SK-N-SH (cell line): ENCODE results near the gene SORCS3. TPM values are rescaled to one million over a fixed set of nuclear protein-coding genes. Genes with fewer than 3 reads are reported as not detected.

ENCODE experiments used
- CTCF ChIA-PET: fragments of 300-600, 350-600 bp; formaldehyde crosslinking; extraction: SDS; loops from one replicate; lab custom pipeline; 2021; lab: Yijun Ruan, JAX
- POLR2A ChIA-PET: fragments of 350-600 bp; sonication (Branson Sonifier 250); formaldehyde crosslinking; extraction: SDS; loops from one replicate; lab custom pipeline; 2020; ENCODE audit warnings: antibody characterized with exemption, inconsistent platforms; lab: Yijun Ruan, JAX
- DNase-seq: peaks from one replicate; pipeline ENCODE4 v3.0.0; 2012
- H2AFZ ChIP-seq: fragments of 200-600 bp; sonication (generic); 2 replicates; pipeline ENCODE4 v1.8.1; 2016; ENCODE audit warnings: antibody characterized with exemption, mild to moderate bottlenecking, low read depth
- H3F3A ChIP-seq: fragments of 200-600 bp; sonication (generic); replicated peaks from 2 replicates; pipeline ENCODE3; 2016; ENCODE audit warnings: antibody characterized with exemption, mild to moderate bottlenecking; ENCODE audit not compliant: insufficient read depth
- H3K27ac ChIP-seq, 2 experiments: fragments of 200-500 bp in 1 of 2; fragments of 200-600 bp in 1 of 2; sonication (Bioruptor generic) in 1 of 2; sonication (generic), shearing (Covaris generic) in 1 of 2; 2 replicates each; pipeline versions ENCODE4 v1.5.1 to v1.6.1; 2014 to 2016; ENCODE audit warnings: low read depth in 2 of 2, inconsistent platforms in 1 of 2, low read length in 1 of 2, mild to moderate bottlenecking in 1 of 2, mixed read lengths in 1 of 2
- H3K27me3 ChIP-seq: fragments of 200-600 bp; sonication (generic), shearing (Covaris generic); 2 replicates; pipeline ENCODE4 v1.6.1; 2016; ENCODE audit warnings: mixed run types; ENCODE audit not compliant: insufficient read depth
- H3K36me3 ChIP-seq, 2 experiments: fragments of 200-500 bp in 1 of 2; fragments of 200-600 bp in 1 of 2; sonication (Bioruptor generic) in 1 of 2; sonication (generic) in 1 of 2; replicated peaks in 1 of 2; 2 replicates each; pipeline versions ENCODE3 to v1.5.1; 2014 to 2016; ENCODE audit warnings: low read length in 1 of 2, mild to moderate bottlenecking in 1 of 2; ENCODE audit not compliant: insufficient read depth in 2 of 2, control insufficient read depth in 1 of 2
- H3K4me1 ChIP-seq, 2 experiments: fragments of 200-500 bp in 1 of 2; fragments of 200-600 bp in 1 of 2; sonication (Bioruptor generic) in 1 of 2; sonication (generic), shearing (Covaris generic) in 1 of 2; 2 replicates each; pipeline versions ENCODE4 v1.5.1 to v1.6.1; 2014 to 2016; ENCODE audit warnings: low read depth in 1 of 2, low read length in 1 of 2, mixed run types in 1 of 2; ENCODE audit not compliant: insufficient read depth in 2 of 2, control insufficient read depth in 1 of 2
- H3K4me2 ChIP-seq: fragments of 200-600 bp; sonication (generic), shearing (Covaris generic); 2 replicates; pipeline ENCODE4 v1.6.1; 2017; ENCODE audit warnings: mixed run types
- H3K4me3 ChIP-seq, 2 experiments: fragments of 200-500 bp in 1 of 2; fragments of 200-600 bp in 1 of 2; sonication (Bioruptor generic) in 1 of 2; sonication (generic), shearing (Covaris generic) in 1 of 2; 2 replicates each; pipeline versions ENCODE4 v1.5.1 to v1.8.1; 2014 to 2016; ENCODE audit warnings: low read depth in 2 of 2, inconsistent platforms in 1 of 2, low read length in 1 of 2, mild to moderate bottlenecking in 1 of 2, mixed read lengths in 1 of 2, moderate library complexity in 1 of 2
- H3K79me2 ChIP-seq: fragments of 200-600 bp; sonication (generic); 2 replicates; pipeline ENCODE4 v1.8.1; 2017; ENCODE audit warnings: mild to moderate bottlenecking; ENCODE audit not compliant: insufficient read depth
- H3K9ac ChIP-seq: fragments of 200-600 bp; sonication (generic); 2 replicates; pipeline ENCODE4 v1.6.1; 2017; ENCODE audit warnings: mixed run types
- H3K9me2 ChIP-seq: fragments of 200-600 bp; sonication (generic); 2 replicates; pipeline ENCODE4 v1.6.1; 2017; ENCODE audit warnings: mixed run types
- H3K9me3 ChIP-seq: fragments of 200-600 bp; sonication (generic); 2 replicates; pipeline ENCODE4 v1.6.1; 2017; ENCODE audit warnings: mixed run types, mild to moderate bottlenecking, moderate library complexity
- H4K20me1 ChIP-seq: fragments of 200-600 bp; sonication (generic); 2 replicates; pipeline ENCODE4 v1.6.1; 2017; ENCODE audit warnings: mild to moderate bottlenecking, mixed run types; ENCODE audit not compliant: insufficient read depth
- CHD2 ChIP-seq: fragments of 150-350 bp; IDR thresholded peaks from 2 replicates; pipeline ENCODE4 v1.6.1; 2018; ENCODE audit warnings: low read length; ENCODE audit not compliant: partially characterized antibody
- ELF1 ChIP-seq: IDR thresholded peaks from 2 replicates; pipeline ENCODE4 v1.4.0; 2012
- EP300 ChIP-seq, 2 experiments: IDR thresholded peaks; 2 replicates each; pipeline versions ENCODE4 v1.4.0 to v1.6.1; 2012; ENCODE audit warnings: borderline replicate concordance in 1 of 2, low read depth in 1 of 2, low read length in 1 of 2
- EZH2phosphoT487 ChIP-seq: fragments of 200-600 bp; sonication (generic); IDR thresholded peaks from 2 replicates; pipeline ENCODE4 v1.6.1; 2017; ENCODE audit warnings: low read depth, mixed run types, mild to moderate bottlenecking, antibody characterized with exemption, moderate library complexity, borderline replicate concordance
- FOSL2 ChIP-seq: IDR thresholded peaks from 2 replicates; pipeline ENCODE4 v1.4.0; 2012; ENCODE audit warnings: low read depth, mild to moderate bottlenecking, moderate library complexity, borderline replicate concordance
- FOXJ3 ChIP-seq: sonication (generic); formaldehyde crosslinking; IDR thresholded peaks from 2 replicates; pipeline ENCODE4 v1.5.1; 2020; ENCODE audit warnings: mild to moderate bottlenecking, missing genetic modification reagents
- FOXM1 ChIP-seq: IDR thresholded peaks from 2 replicates; pipeline ENCODE4 v1.4.0; 2012; ENCODE audit warnings: low read depth, mild to moderate bottlenecking
- GABPA ChIP-seq: IDR thresholded peaks from 2 replicates; pipeline ENCODE4 v1.4.0; 2012; ENCODE audit warnings: low read depth, mild to moderate bottlenecking
- JUND ChIP-seq: IDR thresholded peaks from 2 replicates; pipeline ENCODE4 v1.4.0; 2012
- MEF2A ChIP-seq: IDR thresholded peaks from 2 replicates; pipeline ENCODE4 v1.4.0; 2012; ENCODE audit warnings: low read depth, borderline replicate concordance
- NRF1 ChIP-seq: IDR thresholded peaks from 2 replicates; pipeline ENCODE4 v1.6.1; 2012; ENCODE audit warnings: low read depth, mild to moderate bottlenecking, low read length
- RAD21 ChIP-seq: IDR thresholded peaks from 2 replicates; pipeline ENCODE4 v1.6.1; 2012; ENCODE audit warnings: mild to moderate bottlenecking, low read length
- RCOR1 ChIP-seq: fragments of 150-350 bp; IDR thresholded peaks from 2 replicates; pipeline ENCODE4 v1.6.1; 2017; ENCODE audit warnings: antibody characterized with exemption, low read length
- RFX5 ChIP-seq: IDR thresholded peaks from 2 replicates; pipeline ENCODE4 v1.6.1; 2012; ENCODE audit warnings: mild to moderate bottlenecking, improper control_type of control experiment, low read length
- SIN3A ChIP-seq: IDR thresholded peaks from 2 replicates; pipeline ENCODE4 v1.6.1; 2012; ENCODE audit warnings: low read depth, mild to moderate bottlenecking, low read length, moderate library complexity, borderline replicate concordance
- TAF1 ChIP-seq: IDR thresholded peaks from 2 replicates; pipeline ENCODE4 v1.6.1; 2012; ENCODE audit warnings: low read depth, mild to moderate bottlenecking, low read length, moderate library complexity, borderline replicate concordance
- TCF12 ChIP-seq: IDR thresholded peaks from 2 replicates; pipeline ENCODE4 v1.4.0; 2012
- USF2 ChIP-seq: fragments of 150-350 bp; IDR thresholded peaks from 2 replicates; pipeline ENCODE4 v1.6.1; 2017; ENCODE audit warnings: antibody characterized with exemption, low read length, low read depth, borderline replicate concordance
- WGBS: methylation state at CpG from one replicate; pipeline ENCODE4 v1.1.6; 2017; ENCODE audit warnings: low lambda C conversion rate; 5-methylcytosine and 5-hydroxymethylcytosine counted together
- polyA plus RNA-seq, 3 experiments: library from polyadenylated mRNA; depleted of rRNA; stranded (reverse); fragments of >200 nt; gene quantifications; 2 replicates each; pipeline ENCODE4 v1.2.3, GENCODE V29; 2012
- TF ChIP-seq, protein P1 (sequence below): fragments of 200-600 bp; sonication (generic); IDR thresholded peaks from 2 replicates; pipeline ENCODE4 v1.6.1; 2017; ENCODE audit warnings: antibody characterized with exemption, mild to moderate bottlenecking, moderate library complexity
- TF ChIP-seq, protein P2 (sequence below): fragments of 150-350 bp; IDR thresholded peaks from 2 replicates; pipeline ENCODE4 v1.6.1; 2016; ENCODE audit warnings: mild to moderate bottlenecking, low read depth, low read length
- TF ChIP-seq, protein P3 (sequence below): IDR thresholded peaks from 2 replicates; pipeline ENCODE4; 2012

Gene SORCS3
- polyA plus RNA-seq, 1 of the 3 experiments (the other 2 are of a cell fraction): not detected

GRCh38 chr10:104804880-104805279, 163.8 kb downstream of the SORCS3 start:
- Histone ChIP-seq H3K27ac (no peak overlapping the region), H3K36me3 (no peaks in the 10 kb centered on the region), H3F3A (no peaks in the 10 kb centered on the region), H3K27me3 (no peaks in the 10 kb centered on the region), H3K79me2 (no peaks in the 10 kb centered on the region), H3K9me3 (no peaks in the 10 kb centered on the region), H2AFZ (no peak overlapping the region), H3K9me2 (no peaks in the 10 kb centered on the region), H3K4me2 (no peak overlapping the region), H3K4me3 (no peak overlapping the region), H3K9ac (no peak overlapping the region), H3K4me1 (no peaks in the 10 kb centered on the region), H4K20me1 (no peaks in the 10 kb centered on the region)
- POLR2A ChIA-PET: no interaction called here
- WGBS: 10% methylated on average over 1 of the region's 1 CpG
- no peak for DNase-seq
- TF ChIP-seq SIN3A (no peak), CHD2 (no peak), EZH2phosphoT487 (no peak), EP300 (IDR thresholded peaks at IDR 0.05; ENCODE audit: borderline replicate concordance in 1 of 2, low read depth in 1 of 2, low read length in 1 of 2) (no peak), FOSL2 (no peak), FOXM1 (no peak)
- TF ChIP-seq, protein P1, sequence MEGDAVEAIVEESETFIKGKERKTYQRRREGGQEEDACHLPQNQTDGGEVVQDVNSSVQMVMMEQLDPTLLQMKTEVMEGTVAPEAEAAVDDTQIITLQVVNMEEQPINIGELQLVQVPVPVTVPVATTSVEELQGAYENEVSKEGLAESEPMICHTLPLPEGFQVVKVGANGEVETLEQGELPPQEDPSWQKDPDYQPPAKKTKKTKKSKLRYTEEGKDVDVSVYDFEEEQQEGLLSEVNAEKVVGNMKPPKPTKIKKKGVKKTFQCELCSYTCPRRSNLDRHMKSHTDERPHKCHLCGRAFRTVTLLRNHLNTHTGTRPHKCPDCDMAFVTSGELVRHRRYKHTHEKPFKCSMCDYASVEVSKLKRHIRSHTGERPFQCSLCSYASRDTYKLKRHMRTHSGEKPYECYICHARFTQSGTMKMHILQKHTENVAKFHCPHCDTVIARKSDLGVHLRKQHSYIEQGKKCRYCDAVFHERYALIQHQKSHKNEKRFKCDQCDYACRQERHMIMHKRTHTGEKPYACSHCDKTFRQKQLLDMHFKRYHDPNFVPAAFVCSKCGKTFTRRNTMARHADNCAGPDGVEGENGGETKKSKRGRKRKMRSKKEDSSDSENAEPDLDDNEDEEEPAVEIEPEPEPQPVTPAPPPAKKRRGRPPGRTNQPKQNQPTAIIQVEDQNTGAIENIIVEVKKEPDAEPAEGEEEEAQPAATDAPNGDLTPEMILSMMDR: no peak
- TF ChIP-seq, protein P2, sequence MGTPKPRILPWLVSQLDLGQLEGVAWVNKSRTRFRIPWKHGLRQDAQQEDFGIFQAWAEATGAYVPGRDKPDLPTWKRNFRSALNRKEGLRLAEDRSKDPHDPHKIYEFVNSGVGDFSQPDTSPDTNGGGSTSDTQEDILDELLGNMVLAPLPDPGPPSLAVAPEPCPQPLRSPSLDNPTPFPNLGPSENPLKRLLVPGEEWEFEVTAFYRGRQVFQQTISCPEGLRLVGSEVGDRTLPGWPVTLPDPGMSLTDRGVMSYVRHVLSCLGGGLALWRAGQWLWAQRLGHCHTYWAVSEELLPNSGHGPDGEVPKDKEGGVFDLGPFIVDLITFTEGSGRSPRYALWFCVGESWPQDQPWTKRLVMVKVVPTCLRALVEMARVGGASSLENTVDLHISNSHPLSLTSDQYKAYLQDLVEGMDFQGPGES: no peak
- CTCF ChIA-PET: no interaction called here

- DNase-seq: no peak
- Histone ChIP-seq H3K79me2 (no peaks in the 10 kb centered on the region), H3K9ac (no peak overlapping the region), H4K20me1 (no peaks in the 10 kb centered on the region), H3K27ac (no peak overlapping the region), H3K4me2 (no peak overlapping the region), H3K9me2 (no peaks in the 10 kb centered on the region), H2AFZ (no peak overlapping the region), H3K9me3 (no peaks in the 10 kb centered on the region), H3K27me3 (no peaks in the 10 kb centered on the region), H3K36me3 (no peaks in the 10 kb centered on the region), H3K4me3 (no peak overlapping the region), H3K4me1 (no peaks in the 10 kb centered on the region), H3F3A (no peaks in the 10 kb centered on the region)
- CTCF ChIA-PET: no interaction called here
- no peak for TF ChIP-seq RAD21
- TF ChIP-seq CHD2: no peak
- TF ChIP-seq TCF12: no peak
- TF ChIP-seq RCOR1: no peak
- no peak for TF ChIP-seq FOXJ3
- no peak for TF ChIP-seq JUND
- TF ChIP-seq, protein P3, sequence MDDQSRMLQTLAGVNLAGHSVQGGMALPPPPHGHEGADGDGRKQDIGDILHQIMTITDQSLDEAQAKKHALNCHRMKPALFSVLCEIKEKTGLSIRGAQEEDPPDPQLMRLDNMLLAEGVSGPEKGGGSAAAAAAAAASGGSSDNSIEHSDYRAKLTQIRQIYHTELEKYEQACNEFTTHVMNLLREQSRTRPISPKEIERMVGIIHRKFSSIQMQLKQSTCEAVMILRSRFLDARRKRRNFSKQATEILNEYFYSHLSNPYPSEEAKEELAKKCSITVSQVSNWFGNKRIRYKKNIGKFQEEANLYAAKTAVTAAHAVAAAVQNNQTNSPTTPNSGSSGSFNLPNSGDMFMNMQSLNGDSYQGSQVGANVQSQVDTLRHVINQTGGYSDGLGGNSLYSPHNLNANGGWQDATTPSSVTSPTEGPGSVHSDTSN: no peak
- no peak for TF ChIP-seq MEF2A
- no peak for TF ChIP-seq USF2
- no peak for TF ChIP-seq NRF1
- no peak for TF ChIP-seq ELF1
- TF ChIP-seq, protein P1: no peak
- no peak for TF ChIP-seq RFX5
- TF ChIP-seq TAF1: no peak
- no peak for TF ChIP-seq FOXM1
- TF ChIP-seq, protein P2: no peak
- no peak for TF ChIP-seq GABPA
- WGBS: 42% methylated on average over 2 of the region's 2 CpGs
- POLR2A ChIA-PET: no interaction called here
These were observed 165.7 kb downstream of the SORCS3 start for GRCh38 chr10:104806801-104807200.
